ENCODE data around the gene PAK6. TPM values are rescaled to one million over a fixed set of nuclear protein-coding genes. Genes with fewer than 3 reads are reported as not detected.

PAK6 gene
- polyA plus RNA-seq, 2 of the 4 experiments (the other 2 are of a cell fraction), result 0.10 to 0.16 TPM

DNA sequence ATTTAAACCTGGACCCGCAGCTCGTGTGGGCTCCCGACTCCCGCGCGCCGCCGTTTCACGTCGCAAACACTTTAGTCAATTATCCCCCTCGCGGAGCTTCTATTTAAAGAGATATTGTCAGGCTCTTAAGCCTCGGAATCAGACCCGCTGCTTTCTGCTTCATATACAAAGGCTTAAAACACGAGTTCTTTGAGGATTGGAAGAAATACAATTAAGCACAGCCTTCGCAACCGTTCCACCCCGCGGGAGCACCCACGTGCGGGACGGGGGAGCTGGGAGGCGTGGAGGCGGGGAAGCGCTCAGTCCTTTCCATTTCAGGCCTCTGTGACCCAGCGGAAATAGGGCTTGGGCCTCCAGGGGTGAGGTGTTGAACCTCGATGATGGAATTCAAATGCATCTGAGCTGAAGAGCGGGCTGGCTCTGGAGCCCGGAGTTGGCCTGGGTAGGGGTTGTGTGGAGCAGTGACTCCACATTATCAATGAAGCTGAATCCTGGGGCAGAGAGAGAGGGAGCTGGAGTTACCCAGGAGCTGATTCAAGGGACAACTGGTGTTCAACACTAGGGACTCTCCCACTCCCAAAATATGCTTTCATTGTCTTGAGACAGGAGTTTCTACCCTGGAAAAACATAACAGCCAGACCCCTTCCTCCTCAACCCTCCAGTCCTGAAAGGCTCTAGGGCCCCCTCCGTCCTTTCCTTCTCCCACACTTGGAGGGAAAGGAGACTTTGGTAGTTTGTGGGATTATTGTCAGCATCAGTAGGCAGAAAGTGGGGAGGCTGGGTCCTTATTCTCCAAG, 41.6 kb downstream of the PAK6 start:
- POLR2A ChIA-PET, result interaction anchor here (0.7 kb wide), 1 partner anchor 58 kb away, joined by 3 read pairs; no protein-coding TSS in a partner anchor
- TF ChIP-seq POLR2A (IDR thresholded peaks at IDR 0.05; ENCODE audit: low read length), result no peak
- TF ChIP-seq MAFK (IDR thresholded peaks at IDR 0.05; ENCODE audit: partially characterized antibody), result no peak
- no peak for FAIRE-seq

DNA sequence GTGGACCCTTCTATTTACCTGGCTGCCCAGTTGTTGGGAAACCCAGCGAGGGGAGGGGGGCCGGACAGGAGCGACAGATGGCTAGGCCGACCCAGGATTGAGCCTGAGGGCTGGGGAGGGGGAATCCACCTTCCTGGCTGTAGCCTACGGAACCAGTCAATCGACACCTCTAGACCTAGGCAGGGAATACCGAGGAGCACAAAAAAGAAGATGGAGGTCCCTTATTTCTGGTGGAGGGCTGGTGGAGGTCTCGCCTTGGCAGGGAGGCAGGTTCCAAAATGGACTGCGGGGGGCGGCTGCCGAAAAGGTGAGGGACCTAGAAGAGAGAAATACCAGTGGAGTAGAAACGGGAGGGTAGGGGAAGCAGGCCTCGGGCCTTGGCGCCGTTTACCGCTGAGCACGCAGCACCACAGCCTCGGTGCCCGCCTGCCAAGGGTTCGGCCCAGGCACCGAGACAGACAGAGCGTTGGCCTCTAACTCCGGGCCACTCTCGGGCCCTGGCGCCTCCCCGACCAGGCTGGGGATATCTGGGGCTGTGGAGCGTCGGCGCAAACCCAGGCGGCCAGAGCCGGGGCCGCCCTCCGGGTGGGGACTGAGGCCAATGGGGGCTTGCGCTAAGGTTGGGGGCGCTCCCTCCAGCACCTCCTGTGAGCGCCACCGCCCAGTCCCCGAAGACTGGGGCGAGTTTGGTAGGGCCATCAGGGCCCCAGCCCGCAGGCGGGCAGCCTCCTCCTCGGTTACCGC, 42.4 kb downstream of the PAK6 start:
- ATAC-seq, result no peak
- POLR2A ChIA-PET, result interaction anchor here (0.7 kb wide), 1 partner anchor 57 kb away, joined by 3 read pairs; no protein-coding TSS in a partner anchor
- FAIRE-seq, result no peak

More for the DNA sequence above, 41.6 kb downstream of the PAK6 start:
- H3K9me3 ChIP-seq, result no peaks in the 10 kb centered on the region
- CTCF ChIA-PET, result interaction anchor here (0.6 to 19.7 kb wide), 21 partner anchors 9 to 237 kb away, joined by 3 to 658 read pairs (median 6); partner anchors contain the start of genes BAHD1, CCDC9B, KNSTRN and PAK6
- H3K4me2 ChIP-seq, result no peak overlapping the region
- no peak for DNase-seq (ENCODE audit: low read depth in 1 of 2, low spot score in 1 of 2)
- H3K27ac ChIP-seq, result no peak overlapping the region
- H3K4me3 ChIP-seq, result no peak overlapping the region
- peaks cover 2% of the 10 kb centered on the region; the same call in 1 of the 3 replicates for H3K4me1 ChIP-seq
- 94% methylated on average over 30 of the region's 30 CpGs for whole genome bisulfite sequencing (ENCODE audit: missing lambda C conversion rate)
- no peak for ATAC-seq

DNA sequence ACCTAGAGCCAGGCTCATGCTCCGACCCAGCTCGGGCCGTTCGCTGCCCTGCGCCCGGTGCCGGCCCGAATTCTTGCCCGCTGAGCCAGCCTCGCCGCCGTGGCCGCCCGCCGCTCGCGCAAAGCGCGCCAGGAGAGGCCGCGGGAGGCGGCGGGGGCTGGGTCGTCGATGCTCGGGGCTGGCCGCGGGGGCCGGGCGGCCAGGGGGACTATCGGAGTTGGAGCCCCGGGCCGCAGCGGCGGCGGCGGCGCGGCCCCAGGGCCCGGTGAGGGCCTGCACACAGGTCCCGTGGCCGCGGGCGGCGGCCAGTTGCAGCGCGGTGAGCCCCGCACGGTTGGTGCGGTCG, 42.9 kb downstream of the PAK6 start:
- TF ChIP-seq, protein P1, sequence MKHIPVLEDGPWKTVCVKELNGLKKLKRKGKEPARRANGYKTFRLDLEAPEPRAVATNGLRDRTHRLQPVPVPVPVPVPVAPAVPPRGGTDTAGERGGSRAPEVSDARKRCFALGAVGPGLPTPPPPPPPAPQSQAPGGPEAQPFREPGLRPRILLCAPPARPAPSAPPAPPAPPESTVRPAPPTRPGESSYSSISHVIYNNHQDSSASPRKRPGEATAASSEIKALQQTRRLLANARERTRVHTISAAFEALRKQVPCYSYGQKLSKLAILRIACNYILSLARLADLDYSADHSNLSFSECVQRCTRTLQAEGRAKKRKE (CRISPR knock-in tag; IDR thresholded peaks at IDR 0.05; ENCODE audit: low read depth), result no peak
- no peak for TF ChIP-seq HOXA7 (CRISPR knock-in tag; IDR thresholded peaks at IDR 0.05)
- TF ChIP-seq RAD21 (conservative IDR thresholded peaks at IDR 0.05 in 1 of 2, IDR thresholded peaks at IDR 0.05 in 1 of 2), result no peak
- no peak for TF ChIP-seq CBX8 (IDR thresholded peaks at IDR 0.05)
- TF ChIP-seq MYC (IDR thresholded peaks at IDR 0.05; ENCODE audit: borderline replicate concordance, low read length), result no peak
- peaks cover 5% of the 10 kb centered on the region; the same call in 1 of the 3 replicates for H3K4me1 ChIP-seq
- H3K4me3 ChIP-seq, result peak overlapping the region; percentile 65
- ChIA-PET POLR2A (no interaction called here), CTCF (interaction anchor here (0.8 to 2.8 kb wide), 9 partner anchors 9 to 236 kb away, joined by 3 to 12 read pairs (median 3); no protein-coding TSS in a partner anchor)
- peak overlapping the region; percentile 91 for H3K4me2 ChIP-seq
- no peak for FAIRE-seq
- no CpG with 5 or more reads among the region's 51 CpGs for WGBS (ENCODE audit: missing lambda C conversion rate)
- no peak for DNase-seq (ENCODE audit: low read depth in 1 of 2, low spot score in 1 of 2)
- no peaks in the 10 kb centered on the region for H3K9me3 ChIP-seq
- H3K27ac ChIP-seq, result peak overlapping the region; percentile 72 to 86
- no peak for ATAC-seq

More for the DNA sequence above, 42.4 kb downstream of the PAK6 start:
- TF ChIP-seq CEBPB (IDR thresholded peaks at IDR 0.05), result no peak
- TF ChIP-seq BHLHE40 (IDR thresholded peaks at IDR 0.05; ENCODE audit: low read depth, low read length), result no peak
- no peak for TF ChIP-seq RARB (CRISPR knock-in tag; IDR thresholded peaks at IDR 0.05)
- no peak for TF ChIP-seq HES2 (IDR thresholded peaks at IDR 0.05)
- DNase-seq (ENCODE audit: low read depth in 1 of 2, low spot score in 1 of 2), result no peak
- Histone ChIP-seq H3K27ac (peak overlapping the region in 1 of 2 experiments; percentile 86; a peak in 3 of 6 replicates), H3K4me1 (peaks cover 5% of the 10 kb centered on the region; the same call in 1 of the 3 replicates), H3K4me2 (peak overlapping the region; percentile 91), H3K4me3 (peak overlapping the region; percentile 65; the same call in 1 of the 3 replicates), H3K9me3 (no peaks in the 10 kb centered on the region)
- WGBS (ENCODE audit: missing lambda C conversion rate), result 90% methylated on average over 24 of the region's 43 CpGs
- CTCF ChIA-PET, result interaction anchor here (0.8 to 19.7 kb wide), 17 partner anchors 9 to 236 kb away, joined by 3 to 658 read pairs (median 4); partner anchors contain the start of genes CCDC9B, KNSTRN, PAK6 and PLCB2

- Histone ChIP-seq H3K4me2 (peak overlapping the region; percentile 91), H3K4me1 (peaks cover 5% of the 10 kb centered on the region; the same call in 1 of the 3 replicates), H3K4me3 (peak overlapping the region; percentile 65), H3K9me3 (no peaks in the 10 kb centered on the region), H3K27ac (peak overlapping the region; percentile 72 to 86)
- ATAC-seq (peak; percentile 63 to 81), FAIRE-seq (no peak), DNase-seq (ENCODE audit: low read depth in 1 of 2, low spot score in 1 of 2) (peak; percentile 63 to 64)
- CTCF ChIA-PET, result interaction anchor here (0.8 to 2.8 kb wide), 16 partner anchors 8 to 237 kb away, joined by 3 to 16 read pairs (median 4); no protein-coding TSS in a partner anchor
- 0% methylated on average over 4 of the region's 92 CpGs for WGBS (ENCODE audit: missing lambda C conversion rate)
- TF ChIP-seq JUN (IDR thresholded peaks at IDR 0.05) (peak in 1 of 2 experiments; percentile 26; a peak in 1 of 5 replicates), POLR2A (IDR thresholded peaks at IDR 0.05; ENCODE audit: low read length) (peak; percentile 17), RARB (CRISPR knock-in tag; IDR thresholded peaks at IDR 0.05) (no peak), CTCF (IDR thresholded peaks at IDR 0.05) (peak; percentile 62), RCOR1 (IDR thresholded peaks at IDR 0.05; ENCODE audit: low read depth, low read length) (no peak), CHD4 (IDR thresholded peaks at IDR 0.05; ENCODE audit: borderline replicate concordance) (no peak), EHMT2 (IDR thresholded peaks at IDR 0.05; ENCODE audit: low read depth) (no peak), MAZ (IDR thresholded peaks at IDR 0.05; ENCODE audit: borderline replicate concordance, low read depth, low read length) (no peak), CHD2 (IDR thresholded peaks at IDR 0.05; ENCODE audit: low read length, partially characterized antibody) (no peak), CBX2 (IDR thresholded peaks at IDR 0.05; ENCODE audit: borderline replicate concordance, low read depth) (no peak)
- TF ChIP-seq, protein P2, sequence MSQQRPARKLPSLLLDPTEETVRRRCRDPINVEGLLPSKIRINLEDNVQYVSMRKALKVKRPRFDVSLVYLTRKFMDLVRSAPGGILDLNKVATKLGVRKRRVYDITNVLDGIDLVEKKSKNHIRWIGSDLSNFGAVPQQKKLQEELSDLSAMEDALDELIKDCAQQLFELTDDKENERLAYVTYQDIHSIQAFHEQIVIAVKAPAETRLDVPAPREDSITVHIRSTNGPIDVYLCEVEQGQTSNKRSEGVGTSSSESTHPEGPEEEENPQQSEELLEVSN (IDR thresholded peaks at IDR 0.05; ENCODE audit: borderline replicate concordance, low read depth), result 0 out of 2 replicates have a peak, but pooled peaks have one; percentile 51
- TF ChIP-seq, protein P3, sequence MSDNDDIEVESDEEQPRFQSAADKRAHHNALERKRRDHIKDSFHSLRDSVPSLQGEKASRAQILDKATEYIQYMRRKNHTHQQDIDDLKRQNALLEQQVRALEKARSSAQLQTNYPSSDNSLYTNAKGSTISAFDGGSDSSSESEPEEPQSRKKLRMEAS (IDR thresholded peaks at IDR 0.05), result peak; percentile 59; the same call in 1 of the 2 replicates
- POLR2A ChIA-PET, result no interaction called here
Observed at GRCh38 chr15:40282147-40282868, 43.4 kb downstream of the PAK6 start.
